Measurements from ENCODE around the gene PRKCA.
A peak's percentile ranks its signal among the peaks of the same experiment; 100 is the strongest.
"Not testable (repeated sequence)": the region's sequence is repeated elsewhere in the genome, so short reads cannot be mapped to it uniquely, and the experiment has no call there.

Gene PRKCA

GRCh38 chr17:66331038-66331816 is 28.8 kb downstream of the PRKCA start:
- no peak for DNase-seq

GRCh38 chr17:66335797-66336196 is 33.4 kb downstream of the PRKCA start:
- no peak for DNase-seq

- no peak for DNase-seq
Measured at GRCh38 chr17:66337268-66337667, 34.9 kb downstream of the PRKCA start.

- no peak for DNase-seq
Measured at GRCh38 chr17:66337866-66338485, 35.6 kb downstream of the PRKCA start.

GRCh38 chr17:66338937-66339336 is 36.5 kb downstream of the PRKCA start:
- no peak for DNase-seq

GRCh38 chr17:66339561-66339960 is 37.1 kb downstream of the PRKCA start:
- no peak for DNase-seq

- DNase-seq = no peak
Measured at GRCh38 chr17:66340720-66341119, 38.3 kb downstream of the PRKCA start.

- no peak for DNase-seq
Measured at GRCh38 chr17:66341462-66341861, 39.0 kb downstream of the PRKCA start.

GRCh38 chr17:66342263-66342662 is 39.9 kb downstream of the PRKCA start:
- DNase-seq = not testable (repeated sequence)

GRCh38 chr17:66343531-66344078 is 41.2 kb downstream of the PRKCA start:
- DNase-seq = peak; percentile 59

- DNase-seq = no peak
Measured at GRCh38 chr17:66344473-66344872, 42.1 kb downstream of the PRKCA start.

- DNase-seq = no peak
Measured at GRCh38 chr17:66345264-66345663, 42.9 kb downstream of the PRKCA start.

GRCh38 chr17:66345949-66346638 is 43.7 kb downstream of the PRKCA start:
- DNase-seq = peak; percentile 15

GRCh38 chr17:66347661-66348514 is 45.5 kb downstream of the PRKCA start:
- DNase-seq = peak; percentile 19

- peak; percentile 76 for DNase-seq
Measured at GRCh38 chr17:66348584-66349165, 46.3 kb downstream of the PRKCA start.

- no peak for DNase-seq
Measured at GRCh38 chr17:66349521-66350254, 47.3 kb downstream of the PRKCA start.

- DNase-seq = not testable (repeated sequence)
Measured at GRCh38 chr17:66350576-66350975, 48.2 kb downstream of the PRKCA start.

GRCh38 chr17:66351033-66351432 is 48.6 kb downstream of the PRKCA start:
- no peak for DNase-seq

GRCh38 chr17:66351701-66352100 is 49.3 kb downstream of the PRKCA start:
- no peak for DNase-seq

- DNase-seq = no peak
Measured at GRCh38 chr17:66353937-66354401, 51.6 kb downstream of the PRKCA start.

- DNase-seq = no peak
Measured at GRCh38 chr17:66354472-66354871, 52.1 kb downstream of the PRKCA start.
